GM19395 (cell line): ENCODE data around the gene DDX25.

ENCODE experiments used
- ATAC-seq: cut with Tn5 transposase; IDR thresholded peaks from one replicate; pipeline ENCODE4 v1.9.1; 2021; ENCODE audit warnings: mild to moderate bottlenecking, moderate library complexity; ENCODE audit not compliant: unreplicated experiment

DDX25 gene

GRCh38 chr11:125933030-125933813, 28.9 kb downstream of the DDX25 start:
- ATAC-seq: no peak

GRCh38 chr11:125934473-125934872, 30.2 kb downstream of the DDX25 start:
- ATAC-seq: no peak

DNA sequence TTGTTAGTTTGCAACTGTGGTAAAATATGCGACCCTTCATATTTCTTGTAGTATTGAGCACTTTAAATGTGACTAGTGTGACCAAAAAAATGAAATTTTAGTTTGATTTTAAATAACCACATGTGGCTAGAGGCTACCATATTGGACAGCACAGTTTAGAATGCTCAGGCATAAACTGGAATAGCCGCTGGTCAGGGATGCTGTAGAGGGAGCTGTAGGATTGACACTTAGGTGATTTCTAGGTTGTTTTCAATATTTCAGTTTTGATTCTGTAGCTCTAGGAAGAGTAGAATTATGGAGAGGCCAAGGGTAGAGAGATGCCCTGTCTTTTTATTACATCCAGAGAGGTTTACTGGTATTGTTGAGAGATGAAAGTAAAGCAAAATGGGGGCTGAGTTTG, 30.7 kb downstream of the DDX25 start:
- ATAC-seq: no peak

DNA sequence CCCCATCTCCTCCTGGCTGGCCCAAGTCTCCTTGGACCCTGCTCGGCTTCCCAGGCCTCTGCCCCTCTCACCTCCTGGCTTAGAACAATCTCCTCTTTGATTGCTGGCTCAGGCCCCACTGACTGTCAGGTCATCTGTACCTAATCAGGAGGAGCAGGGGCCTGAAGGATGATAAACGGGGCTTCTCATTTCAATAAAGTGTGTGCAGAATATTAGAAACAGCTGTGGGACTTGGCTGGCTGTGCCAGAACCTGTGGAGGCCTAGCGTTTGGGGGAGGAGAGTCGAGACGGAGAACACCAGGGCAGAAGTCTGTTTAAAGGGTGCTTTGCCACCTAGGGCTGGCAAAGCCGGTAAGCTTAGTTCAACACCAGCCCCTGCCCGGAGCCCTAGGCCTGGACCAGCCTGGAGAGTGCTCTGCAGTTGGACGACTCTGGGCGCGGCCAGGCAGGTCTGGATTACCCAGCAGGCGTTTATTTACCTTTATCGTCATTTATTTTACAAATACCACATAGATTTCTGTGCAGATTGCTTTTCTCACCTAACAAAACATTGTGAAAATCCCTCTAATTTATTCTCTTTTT, 31.4 kb downstream of the DDX25 start:
- ATAC-seq: no peak

GRCh38 chr11:125938418-125938817, 34.1 kb downstream of the DDX25 start:
- ATAC-seq: no peak

DNA sequence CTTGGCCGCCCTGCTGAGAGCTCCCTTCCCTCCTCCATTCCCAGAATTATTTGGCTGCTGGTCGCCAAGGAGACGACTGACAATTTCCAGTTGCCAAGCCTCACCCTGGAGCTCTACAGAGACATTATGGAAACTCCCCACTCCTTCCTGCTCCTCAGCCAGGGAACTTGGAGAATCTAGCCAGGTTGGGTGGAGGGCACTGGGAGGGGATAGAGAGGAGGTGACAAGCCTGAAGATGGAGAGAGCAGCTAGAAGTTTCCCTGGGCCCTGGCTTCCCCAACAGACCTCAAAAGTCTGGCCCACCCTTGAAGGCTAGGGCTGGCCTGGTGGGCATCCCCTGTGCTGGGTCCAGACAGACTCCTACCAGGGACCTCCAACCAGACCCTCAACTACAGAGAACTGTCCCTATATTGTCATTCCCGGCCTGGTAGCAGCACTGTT, 34.8 kb downstream of the DDX25 start:
- no peak for ATAC-seq

DNA sequence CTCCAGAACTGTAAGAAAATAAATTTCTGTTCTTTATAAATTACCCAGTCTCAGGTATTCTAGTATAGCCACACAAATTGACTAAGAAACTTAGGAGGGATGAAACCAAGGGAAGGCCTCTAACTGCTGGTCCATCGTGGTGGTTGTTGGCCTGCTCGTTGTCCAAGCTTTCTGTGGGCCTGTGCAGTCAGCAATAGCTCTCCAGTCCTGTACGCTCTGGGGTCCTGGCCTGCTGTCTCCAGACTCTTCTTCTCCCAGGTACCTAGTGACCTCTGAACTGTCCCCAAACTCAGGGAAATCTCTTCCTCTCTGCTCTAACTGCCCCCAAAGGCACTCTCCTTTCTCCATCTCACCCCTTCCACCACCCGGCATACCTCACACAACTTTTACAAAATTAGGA, 35.8 kb downstream of the DDX25 start:
- no peak for ATAC-seq

GRCh38 chr11:125941267-125941618, 36.9 kb downstream of the DDX25 start:
- ATAC-seq: no peak

DNA sequence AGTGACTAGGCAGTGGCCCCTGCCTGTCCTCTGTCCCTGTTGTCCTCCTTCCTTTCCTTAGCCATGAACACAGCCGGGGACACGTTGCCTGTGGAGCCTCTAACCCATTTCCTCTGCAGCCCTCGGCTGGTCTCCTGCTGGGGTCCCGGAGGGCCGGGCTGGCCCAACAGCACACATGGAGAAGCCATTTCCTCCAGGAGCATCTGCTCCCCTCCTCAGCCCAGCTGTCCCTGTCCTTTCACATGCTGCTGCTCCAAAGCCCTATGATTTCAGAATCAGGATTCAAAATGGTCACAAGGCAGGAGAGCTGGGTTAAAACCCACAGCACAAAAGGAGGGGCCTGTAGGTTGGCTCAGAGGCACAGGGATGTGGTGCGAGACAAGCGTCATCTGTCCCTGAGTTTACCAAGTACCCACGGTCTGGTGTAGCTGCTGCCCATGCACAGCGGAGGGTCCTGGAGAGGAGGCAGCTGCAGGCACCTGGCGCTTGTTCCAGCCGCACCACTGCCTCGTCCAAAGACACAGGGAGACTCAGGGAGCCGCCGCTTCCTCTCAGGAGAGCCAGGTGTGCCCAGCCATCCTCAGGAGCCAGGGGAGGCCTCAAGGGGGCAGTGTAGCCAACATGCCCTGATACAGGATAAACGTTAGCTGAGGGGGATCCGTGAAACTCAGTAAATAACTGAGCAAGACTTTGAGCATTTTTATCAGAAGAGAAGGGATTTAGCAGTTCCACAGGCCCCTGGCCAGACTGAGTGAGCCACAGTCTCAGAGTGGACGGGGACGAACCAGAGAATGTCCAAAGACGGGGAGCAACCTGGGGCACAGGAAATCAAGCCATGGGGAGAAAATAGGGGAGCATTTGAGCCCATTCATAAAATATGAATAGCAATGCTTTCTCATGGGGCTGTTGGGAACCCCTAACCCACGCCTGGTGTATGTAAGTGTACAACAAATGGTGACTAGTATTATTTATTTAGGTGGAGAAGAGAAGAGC, 37.6 kb downstream of the DDX25 start:
- ATAC-seq: peak; percentile 71

DNA sequence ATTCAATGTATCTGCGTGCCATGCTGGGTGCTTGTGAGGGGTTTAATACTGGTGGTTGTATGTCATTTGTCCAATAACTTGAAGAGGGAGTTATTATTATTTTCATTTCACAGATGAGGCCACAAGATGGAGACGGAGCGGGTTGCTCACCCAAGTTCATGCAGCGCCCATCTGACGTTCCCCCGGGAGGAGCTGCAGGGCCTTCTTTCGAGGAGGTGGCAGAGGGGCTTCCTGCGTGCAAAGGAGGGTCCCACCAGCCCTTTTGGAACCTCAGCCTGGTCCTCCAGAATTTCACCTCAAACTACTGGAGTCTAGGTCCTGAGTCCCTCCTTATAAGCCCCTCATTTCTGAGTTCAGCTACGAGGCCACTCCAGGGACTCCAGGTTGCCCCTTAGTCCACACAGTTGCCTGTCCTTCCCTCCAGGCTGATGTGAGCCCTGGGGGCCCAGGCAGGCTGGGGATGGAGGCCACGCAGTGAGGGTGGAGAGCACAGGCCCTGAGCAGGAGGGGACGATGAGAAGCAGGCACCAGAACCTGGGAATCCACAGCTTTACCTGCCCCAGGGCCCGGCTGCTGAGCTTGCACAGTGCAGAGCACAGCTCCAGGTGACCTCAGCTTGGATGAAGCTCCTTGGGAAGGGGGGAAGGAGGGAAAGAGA, 38.6 kb downstream of the DDX25 start:
- no peak for ATAC-seq

- ATAC-seq: no peak
Measured at GRCh38 chr11:125943661-125944349, 39.5 kb downstream of the DDX25 start.

- ATAC-seq: no peak
Measured at GRCh38 chr11:125944350-125945010, 40.2 kb downstream of the DDX25 start.

GRCh38 chr11:125945011-125945796, 40.9 kb downstream of the DDX25 start:
- no peak for ATAC-seq

DNA sequence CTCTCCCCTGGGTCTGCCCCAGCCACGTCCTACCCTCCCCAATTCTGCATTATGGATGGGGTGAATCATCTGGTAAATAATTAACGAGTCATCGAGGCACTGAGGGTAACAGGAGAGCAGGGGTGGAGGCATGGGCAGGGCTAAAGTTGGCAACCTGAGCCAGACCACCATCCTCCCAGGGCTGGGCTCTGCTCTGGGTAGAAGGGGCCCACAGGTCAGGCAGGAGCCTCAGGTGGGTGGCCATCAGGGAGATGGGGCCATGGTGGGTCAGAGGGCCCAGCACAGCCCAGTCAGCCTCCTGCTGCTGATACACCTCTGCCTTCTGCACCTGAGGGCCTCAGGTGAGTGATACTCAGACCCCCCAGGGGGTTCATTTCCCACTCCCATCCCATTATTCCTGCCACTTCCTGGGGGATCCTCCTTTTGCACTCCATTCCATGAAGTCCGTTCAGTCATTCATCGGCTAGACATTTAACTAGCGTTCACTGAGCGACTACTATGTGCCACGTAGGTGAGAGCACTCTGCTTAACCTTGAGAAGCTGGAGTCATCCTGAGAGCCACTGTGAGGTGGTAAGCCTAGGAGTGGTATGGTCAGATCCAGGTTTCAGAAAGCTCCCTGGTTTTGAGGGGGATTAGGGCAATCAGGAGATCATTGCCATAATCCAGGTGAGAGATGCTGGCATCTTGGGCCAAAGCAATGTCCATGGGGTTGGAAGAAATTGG, 41.7 kb downstream of the DDX25 start, which contains the start of gene VSIG10L2:
Gene VSIG10L2 (plus strand): TSS at position 248 of the 724 bp plus-strand sequence. CDS start 12 bp downstream, at position 260.
- no peak for ATAC-seq

DNA sequence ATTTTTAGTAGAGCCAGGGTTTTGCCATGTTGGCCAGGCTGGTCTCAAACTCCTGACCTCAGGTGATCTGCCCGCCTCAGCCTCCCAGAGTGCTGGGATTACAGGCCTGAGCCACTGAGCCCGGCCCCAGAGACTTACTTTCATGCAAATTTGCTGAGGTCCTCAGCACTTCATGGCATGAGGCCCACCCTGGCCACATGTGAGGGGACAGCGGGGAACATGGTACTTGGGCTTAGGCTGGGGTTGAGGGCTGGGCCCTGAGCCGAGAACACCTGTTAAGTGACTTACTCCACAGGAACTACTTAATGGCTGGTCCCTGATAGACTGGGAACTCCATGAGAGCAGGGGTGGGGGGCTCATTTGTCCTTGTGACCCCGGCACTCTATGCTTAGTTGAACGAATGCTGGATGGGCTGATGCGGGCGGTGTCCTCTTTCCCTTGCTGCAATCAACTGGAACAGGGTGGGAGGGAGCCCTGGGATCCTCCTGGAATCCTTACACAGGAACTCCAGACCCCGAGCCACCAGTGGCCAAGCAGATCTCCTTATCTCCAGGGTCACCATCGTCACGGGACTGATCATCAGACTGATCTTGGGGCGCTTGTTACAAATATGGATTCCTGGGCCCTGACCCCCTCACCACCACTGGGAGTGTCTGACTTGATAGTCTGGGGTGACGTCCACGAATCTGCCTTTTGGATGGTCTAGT, 42.6 kb downstream of the DDX25 start:
- no peak for ATAC-seq

GRCh38 chr11:125947419-125948277, 43.3 kb downstream of the DDX25 start:
- ATAC-seq: no peak
